ENCODE measurements around the gene UBE2Z.

GRCh38 chr17:48873209-48873608, 35.0 kb upstream of the UBE2Z start:
- TF ChIP-seq, protein P1, sequence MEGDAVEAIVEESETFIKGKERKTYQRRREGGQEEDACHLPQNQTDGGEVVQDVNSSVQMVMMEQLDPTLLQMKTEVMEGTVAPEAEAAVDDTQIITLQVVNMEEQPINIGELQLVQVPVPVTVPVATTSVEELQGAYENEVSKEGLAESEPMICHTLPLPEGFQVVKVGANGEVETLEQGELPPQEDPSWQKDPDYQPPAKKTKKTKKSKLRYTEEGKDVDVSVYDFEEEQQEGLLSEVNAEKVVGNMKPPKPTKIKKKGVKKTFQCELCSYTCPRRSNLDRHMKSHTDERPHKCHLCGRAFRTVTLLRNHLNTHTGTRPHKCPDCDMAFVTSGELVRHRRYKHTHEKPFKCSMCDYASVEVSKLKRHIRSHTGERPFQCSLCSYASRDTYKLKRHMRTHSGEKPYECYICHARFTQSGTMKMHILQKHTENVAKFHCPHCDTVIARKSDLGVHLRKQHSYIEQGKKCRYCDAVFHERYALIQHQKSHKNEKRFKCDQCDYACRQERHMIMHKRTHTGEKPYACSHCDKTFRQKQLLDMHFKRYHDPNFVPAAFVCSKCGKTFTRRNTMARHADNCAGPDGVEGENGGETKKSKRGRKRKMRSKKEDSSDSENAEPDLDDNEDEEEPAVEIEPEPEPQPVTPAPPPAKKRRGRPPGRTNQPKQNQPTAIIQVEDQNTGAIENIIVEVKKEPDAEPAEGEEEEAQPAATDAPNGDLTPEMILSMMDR (IDR thresholded peaks at IDR 0.05 in 2 of 3, conservative IDR thresholded peaks at IDR 0.05 in 1 of 3; ENCODE audit: borderline replicate concordance in 1 of 3, insufficient read depth in 1 of 3, low read depth in 2 of 3, low read length in 2 of 3): no peak
- TF ChIP-seq POLR2AphosphoS5 (IDR thresholded peaks at IDR 0.05; ENCODE audit: low read depth, low read length): no peak

Data from HCT116 (cell line).